HepG2 (cell line): ENCODE results near the gene MICAL1. TPM values are rescaled to one million over a fixed set of nuclear protein-coding genes. Genes with fewer than 3 reads are reported as not detected.

Experiments used
- ADNP ChIP-seq: sonication (generic); formaldehyde crosslinking; IDR thresholded peaks from 2 replicates; pipeline ENCODE4 v1.4.0; 2020; ENCODE audit warnings: missing genetic modification reagents
- CENPT ChIP-seq: sonication (generic); formaldehyde crosslinking; IDR thresholded peaks from 2 replicates; pipeline ENCODE4 v1.8.0; 2022; ENCODE audit warnings: low read depth, mild to moderate bottlenecking, moderate library complexity, missing genetic modification reagents
- GABPB1 ChIP-seq: IDR thresholded peaks from 2 replicates; pipeline ENCODE4 v1.6.1; 2016; ENCODE audit warnings: mild to moderate bottlenecking, missing genetic modification reagents, moderate library complexity, missing compliant biosample characterization
- NR2C2 ChIP-seq: sonication (generic); formaldehyde crosslinking; IDR thresholded peaks from 2 replicates; pipeline ENCODE4 v1.4.0; 2020; ENCODE audit warnings: missing genetic modification reagents, mild to moderate bottlenecking, moderate library complexity, borderline replicate concordance
- PATZ1 ChIP-seq: sonication (generic); formaldehyde crosslinking; IDR thresholded peaks from 2 replicates; pipeline ENCODE4 v1.4.0; 2020; ENCODE audit warnings: missing genetic modification reagents
- RELA ChIP-seq: sonication (generic); formaldehyde crosslinking; IDR thresholded peaks from 2 replicates; pipeline ENCODE4 v1.4.0; 2020; ENCODE audit warnings: missing genetic modification reagents
- SAFB2 ChIP-seq: sonication (generic); formaldehyde crosslinking; IDR thresholded peaks from 2 replicates; pipeline ENCODE4 v1.5.1; 2020; ENCODE audit warnings: missing genetic modification reagents, low read depth, mild to moderate bottlenecking, borderline replicate concordance
- SOX6 ChIP-seq, 2 experiments: fragments of 450-650 bp in 1 of 2; sonication (generic) in 1 of 2; formaldehyde crosslinking in 1 of 2; IDR thresholded peaks; 2 replicates each; pipeline versions ENCODE4 v1.4.0 to v1.6.1; 2017 to 2020; ENCODE audit warnings: antibody characterized with exemption in 1 of 2, mild to moderate bottlenecking in 1 of 2, missing genetic modification reagents in 1 of 2
- SPEN ChIP-seq: sonication (generic); formaldehyde crosslinking; IDR thresholded peaks from 2 replicates; pipeline ENCODE4 v1.5.1; 2020; ENCODE audit warnings: low read depth, mild to moderate bottlenecking, missing genetic modification reagents
- STAG1 ChIP-seq: sonication (generic); formaldehyde crosslinking; IDR thresholded peaks from 2 replicates; pipeline ENCODE4 v1.4.0; 2020; ENCODE audit warnings: missing genetic modification reagents
- TFDP1 ChIP-seq: IDR thresholded peaks from 2 replicates; pipeline ENCODE4 v1.6.1; 2016; ENCODE audit warnings: missing compliant biosample characterization, missing genetic modification reagents, borderline replicate concordance
- ZBTB26 ChIP-seq: IDR thresholded peaks from 2 replicates; pipeline ENCODE4 v1.6.1; 2016; ENCODE audit warnings: missing compliant biosample characterization, missing genetic modification reagents, borderline replicate concordance
- ZHX1 ChIP-seq: sonication (generic); formaldehyde crosslinking; IDR thresholded peaks from 2 replicates; pipeline ENCODE4 v1.8.1; 2022; ENCODE audit warnings: low read depth, mild to moderate bottlenecking, missing genetic modification reagents
- ZNF207 ChIP-seq: fragments of 450-650 bp; IDR thresholded peaks from 2 replicates; pipeline ENCODE4 v1.6.1; 2016; ENCODE audit warnings: antibody characterized with exemption, borderline replicate concordance
- ZNF282 ChIP-seq: fragments of 450-650 bp; IDR thresholded peaks from 2 replicates; pipeline ENCODE4 v1.6.1; 2018; ENCODE audit not compliant: partially characterized antibody
- ZNF343 ChIP-seq: sonication (generic); formaldehyde crosslinking; IDR thresholded peaks from 2 replicates; pipeline ENCODE4 v1.4.0; 2020; ENCODE audit warnings: mild to moderate bottlenecking, missing genetic modification reagents
- ZNF451 ChIP-seq: sonication (generic); formaldehyde crosslinking; IDR thresholded peaks from 2 replicates; pipeline ENCODE4 v1.5.0; 2020; ENCODE audit warnings: mild to moderate bottlenecking, missing genetic modification reagents
- ZNF547 ChIP-seq: sonication (generic); formaldehyde crosslinking; IDR thresholded peaks from 2 replicates; pipeline ENCODE4 v1.5.1; 2020; ENCODE audit warnings: mild to moderate bottlenecking, missing genetic modification reagents
- ZNF691 ChIP-seq: sonication (generic); formaldehyde crosslinking; IDR thresholded peaks from 2 replicates; pipeline ENCODE4 v1.4.0; 2020; ENCODE audit warnings: missing genetic modification reagents, low read depth, mild to moderate bottlenecking, borderline replicate concordance
- ZNF850 ChIP-seq: sonication (generic); formaldehyde crosslinking; conservative IDR thresholded peaks from 2 replicates; pipeline ENCODE4 v1.9.0; 2021; ENCODE audit warnings: mild to moderate bottlenecking, missing genetic modification reagents
- polyA plus RNA-seq, 8 experiments: library from polyadenylated mRNA; depleted of rRNA in 3 of 8; stranded (reverse) in 7 of 8; unstranded in 1 of 8; fragments of >200 nt; fragmentation: Illumina TruSeq in 4 of 8; extraction: Trizol in 4 of 8; gene quantifications; 2 replicates each; pipeline versions ENCODE4 v1.2.1 to v1.2.3, GENCODE V29; 2011 to 2016; ENCODE audit warnings: low read depth in 4 of 8, missing spikeins in 1 of 8, mixed read lengths in 1 of 8; ENCODE audit not compliant: insufficient read depth in 1 of 8
- total RNA-seq, 5 experiments: library from RNA; depleted of rRNA; stranded (reverse); fragments of >200 nt; fragmentation: Illumina TruSeq; extraction: Trizol; gene quantifications; 2 replicates each; pipeline ENCODE4 v1.2.3, GENCODE V29; 2016; ENCODE audit warnings: low read depth in 1 of 5

The MICAL1 gene
- total and polyA plus RNA-seq, 2 of the 13 experiments (the other 11 are each of a cell fraction or from before 2014, with no cell fraction given) = 6.9 to 39.0 TPM

- TF ChIP-seq ZBTB26 (CRISPR knock-in tag) (no peak), NR2C2 (CRISPR knock-in tag) (no peak), ADNP (CRISPR knock-in tag) (no peak), PATZ1 (0 out of 2 replicates have a peak, but pooled peaks have one; percentile 38), ZNF207 (no peak), CENPT (CRISPR knock-in tag) (peak; percentile 20; the same call in 1 of the 2 replicates), ZHX1 (no peak), GABPB1 (peak; percentile 86), ZNF282 (no peak), SOX6 (IDR thresholded peaks at IDR 0.05) (no peak), SOX6 (CRISPR knock-in tag; IDR thresholded peaks at IDR 0.05) (0 out of 2 replicates have a peak, but pooled peaks have one; percentile 33), SPEN (CRISPR knock-in tag) (peak; percentile 31; the same call in 1 of the 2 replicates), ZNF691 (CRISPR knock-in tag) (0 out of 2 replicates have a peak, but pooled peaks have one; percentile 3), ZNF343 (CRISPR knock-in tag) (no peak), ZNF451 (CRISPR knock-in tag) (0 out of 2 replicates have a peak, but pooled peaks have one; percentile 16), TFDP1 (CRISPR knock-in tag) (peak; percentile 24; the same call in 1 of the 2 replicates), RELA (CRISPR knock-in tag) (no peak), ZNF547 (no peak), SAFB2 (0 out of 2 replicates have a peak, but pooled peaks have one; percentile 38), STAG1 (CRISPR knock-in tag) (no peak), ZNF850 (CRISPR knock-in tag) (no peak)
These were observed at the start of gene MICAL1 (continued) for GRCh38 chr6:109455437-109456110.
